Caco-2 (cell line): Measurements from ENCODE around the gene TJP3. TPM values are rescaled to one million over a fixed set of nuclear protein-coding genes. Genes with fewer than 3 reads are reported as not detected.

Experiments used
- BruUV-seq: library from RNA; stranded (reverse); fragments of 400-500 nt; replicated peaks from 2 replicates; lab custom pipeline; 2021; lab: Mats Ljungman, UMichigan
- CTCF ChIA-PET: fragments of 300-600 bp; sonication (Branson Sonifier 250); formaldehyde crosslinking; loops from one replicate; lab custom pipeline; 2022; ENCODE audit warnings: antibody characterized with exemption; lab: Charles Lee
- POLR2A ChIA-PET: fragments of 300-600 bp; sonication (Branson Sonifier 250); formaldehyde crosslinking; loops from one replicate; lab custom pipeline; 2022; ENCODE audit warnings: antibody characterized with exemption; lab: Charles Lee
- DNase-seq, 2 experiments: peaks; one replicate each; pipeline versions ENCODE4 v3.0.0 to v3.0.0-alpha.2; 2020 to 2022
- H3K27me3 ChIP-seq: replicated peaks from 2 replicates; pipeline ENCODE4 v1.6.0; 2011; ENCODE audit warnings: low read length; ENCODE audit not compliant: control insufficient read depth, insufficient read depth
- H3K36me3 ChIP-seq: 2 replicates; pipeline ENCODE4 v1.5.1; 2011; ENCODE audit warnings: low read length; ENCODE audit not compliant: control insufficient read depth, insufficient read depth
- H3K4me1 ChIP-seq: fragments of 250-450 bp; sonication (Bioruptor Pico); 2 replicates; pipeline ENCODE4 v1.5.1; 2020; ENCODE audit warnings: mild to moderate bottlenecking
- H3K4me3 ChIP-seq: 2 replicates; pipeline ENCODE4 v1.5.1; 2011; ENCODE audit warnings: low read depth, mild to moderate bottlenecking, control low read depth, low read length
- H3K9me3 ChIP-seq: fragments of 250-450 bp; sonication (Bioruptor Pico); 2 replicates; pipeline ENCODE4 v1.5.1; 2020; ENCODE audit warnings: mild to moderate bottlenecking, moderate library complexity
- H3K27ac Mint-ChIP-seq: one replicate; pipeline ENCODE4 v1.8.0; 2022; ENCODE audit warnings: mixed read lengths; ENCODE audit not compliant: unreplicated experiment
- H3K27me3 Mint-ChIP-seq: one replicate; pipeline ENCODE4 v1.8.0; 2022; ENCODE audit warnings: mixed read lengths; ENCODE audit not compliant: insufficient read depth, unreplicated experiment
- H3K36me3 Mint-ChIP-seq: one replicate; pipeline ENCODE4 v1.8.0; 2022; ENCODE audit warnings: mild to moderate bottlenecking, mixed read lengths; ENCODE audit not compliant: insufficient read depth, unreplicated experiment
- H3K4me1 Mint-ChIP-seq: one replicate; pipeline ENCODE4 v1.8.0; 2022; ENCODE audit warnings: low read depth, mixed read lengths; ENCODE audit not compliant: unreplicated experiment
- H3K4me3 Mint-ChIP-seq: one replicate; pipeline ENCODE4 v1.8.0; 2022; ENCODE audit warnings: mild to moderate bottlenecking, moderate library complexity, mixed read lengths; ENCODE audit not compliant: unreplicated experiment
- H3K9me3 Mint-ChIP-seq: one replicate; pipeline ENCODE4 v1.8.0; 2022; ENCODE audit warnings: mixed read lengths; ENCODE audit not compliant: unreplicated experiment
- CTCF ChIP-seq, 2 experiments: fragments of 200-600 bp in 1 of 2; IDR thresholded peaks; 1 replicate in 1 of 2; 2 replicates in 1 of 2; pipeline versions ENCODE4 v1.5.1 to v1.8.0; 2011 to 2022; ENCODE audit warnings: antibody characterized with exemption in 1 of 2, control low read depth in 1 of 2, inconsistent platforms in 1 of 2, low read depth in 1 of 2, low read length in 1 of 2, mild to moderate bottlenecking in 1 of 2, moderate library complexity in 1 of 2; ENCODE audit not compliant: insufficient read depth in 1 of 2, severe bottlenecking in 1 of 2, unreplicated experiment in 1 of 2
- intact Hi-C: fragments of 100-400 bp; cut with micrococcal nuclease; formaldehyde crosslinking; loops from one replicate; pipeline ENCODE4 v1.10.0; 2022; ENCODE audit not compliant: unreplicated experiment
- total RNA-seq: library from RNA; stranded (reverse); gene quantifications from 2 replicates; pipeline ENCODE4 v1.2.3, GENCODE V29; 2022

The TJP3 gene
- total RNA-seq, 1 experiment from 2014 or later = 83.6 TPM

- no peaks in the 10 kb centered on the region for H3K27me3 Mint-ChIP-seq
- peaks cover 17% of the 10 kb centered on the region for H3K36me3 Mint-ChIP-seq
- no peak overlapping the region for H3K4me3 Mint-ChIP-seq
- Histone ChIP-seq H3K9me3 (no peaks in the 10 kb centered on the region), H3K4me1 (no peaks in the 10 kb centered on the region), H3K36me3 (no peaks in the 10 kb centered on the region), H3K27me3 (no peaks in the 10 kb centered on the region), H3K4me3 (no peak overlapping the region)
- no peaks in the 10 kb centered on the region for H3K9me3 Mint-ChIP-seq
- H3K27ac Mint-ChIP-seq = no peak overlapping the region
- no TSS peak for BruUV-seq
- peak in 1 of 2 experiments; percentile 39 for DNase-seq
- H3K4me1 Mint-ChIP-seq = no peaks in the 10 kb centered on the region
- intact Hi-C loops = no loop called here
- POLR2A ChIA-PET = no interaction called here
- CTCF ChIA-PET = no interaction called here
- peak; percentile 38 to 60 for TF ChIP-seq CTCF (IDR thresholded peaks at IDR 0.05; ENCODE audit: insufficient read depth in 1 of 2, low read depth in 1 of 2, low read length in 1 of 2, severe bottlenecking in 1 of 2, unreplicated experiment in 1 of 2)
Measured at GRCh38 chr19:3692141-3693024, 15.8 kb upstream of the TJP3 start.

- no peaks in the 10 kb centered on the region for H3K27me3 Mint-ChIP-seq
Measured at GRCh38 chr19:3693025-3693925, 14.9 kb upstream of the TJP3 start.

More at GRCh38 chr19:3693025-3693925, 14.9 kb upstream of the TJP3 start:
- intact Hi-C loops = no loop called here
- Histone ChIP-seq H3K4me1 (no peaks in the 10 kb centered on the region), H3K9me3 (no peaks in the 10 kb centered on the region), H3K27me3 (no peaks in the 10 kb centered on the region), H3K4me3 (no peak overlapping the region), H3K36me3 (no peaks in the 10 kb centered on the region)
- no peak for TF ChIP-seq CTCF (IDR thresholded peaks at IDR 0.05; ENCODE audit: insufficient read depth in 1 of 2, low read depth in 1 of 2, low read length in 1 of 2, severe bottlenecking in 1 of 2, unreplicated experiment in 1 of 2)
- BruUV-seq = no TSS peak
- Mint-ChIP-seq H3K36me3 (peaks cover 17% of the 10 kb centered on the region), H3K27ac (no peak overlapping the region), H3K9me3 (no peaks in the 10 kb centered on the region), H3K4me3 (no peak overlapping the region), H3K4me1 (no peaks in the 10 kb centered on the region)
- CTCF ChIA-PET = no interaction called here
- POLR2A ChIA-PET = no interaction called here
- no peak for DNase-seq
